Esophagus squamous epithelium (tissue), 4 donors: ENCODE results near the gene RTL10.

Experiments
- POLR2A ChIP-seq, 4 donors: fragments of 450-650 bp; IDR thresholded peaks; one replicate each; pipeline ENCODE4 v1.6.1; 2017; ENCODE audit warnings: antibody characterized with exemption in 4 of 4, mild to moderate bottlenecking in 4 of 4, moderate library complexity in 3 of 4
- TF ChIP-seq, protein P1 (sequence below), 6 experiments: fragments of 450-650 bp in 4 of 6; fragments of 200-600 bp in 2 of 6; sonication (generic) in 2 of 6; IDR thresholded peaks; one replicate each; pipeline ENCODE4 v1.5.1; 2016 to 2019; ENCODE audit warnings: antibody characterized with exemption in 6 of 6, mild to moderate bottlenecking in 4 of 6, moderate library complexity in 4 of 6

DNA sequence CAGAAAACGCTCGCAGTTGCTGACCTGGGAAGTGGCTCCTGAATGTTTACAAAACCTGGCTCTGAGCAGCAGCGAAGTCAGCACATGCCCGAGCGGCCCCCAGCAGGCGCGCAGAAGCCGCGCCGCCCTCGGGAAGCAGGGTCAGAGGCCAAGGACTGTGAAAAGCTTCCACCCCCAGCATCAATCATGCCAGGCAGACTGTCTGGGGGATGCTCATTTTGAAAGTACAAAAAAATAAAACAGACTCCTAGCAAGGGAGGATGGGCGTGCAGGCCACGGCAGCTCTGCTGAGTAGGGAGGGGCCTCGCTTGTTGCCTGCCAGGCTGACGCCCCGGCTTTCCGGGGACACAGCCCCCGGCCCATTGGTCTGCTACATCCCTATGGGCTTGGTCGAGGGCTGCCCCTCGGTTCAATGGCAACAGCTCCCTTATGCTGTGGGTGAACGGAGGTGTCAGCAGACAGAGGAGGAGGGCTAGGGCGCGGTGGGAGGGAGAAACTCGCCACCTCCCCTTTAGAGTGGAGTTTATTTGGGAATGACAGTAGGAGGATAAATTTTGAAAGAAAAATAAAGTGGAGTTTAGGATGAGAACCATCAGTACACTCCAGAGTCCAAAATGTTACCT lies 37.7 kb upstream of the RTL10 start:
- TF ChIP-seq POLR2A (IDR thresholded peaks at IDR 0.05) = no peak
- TF ChIP-seq, protein P1, sequence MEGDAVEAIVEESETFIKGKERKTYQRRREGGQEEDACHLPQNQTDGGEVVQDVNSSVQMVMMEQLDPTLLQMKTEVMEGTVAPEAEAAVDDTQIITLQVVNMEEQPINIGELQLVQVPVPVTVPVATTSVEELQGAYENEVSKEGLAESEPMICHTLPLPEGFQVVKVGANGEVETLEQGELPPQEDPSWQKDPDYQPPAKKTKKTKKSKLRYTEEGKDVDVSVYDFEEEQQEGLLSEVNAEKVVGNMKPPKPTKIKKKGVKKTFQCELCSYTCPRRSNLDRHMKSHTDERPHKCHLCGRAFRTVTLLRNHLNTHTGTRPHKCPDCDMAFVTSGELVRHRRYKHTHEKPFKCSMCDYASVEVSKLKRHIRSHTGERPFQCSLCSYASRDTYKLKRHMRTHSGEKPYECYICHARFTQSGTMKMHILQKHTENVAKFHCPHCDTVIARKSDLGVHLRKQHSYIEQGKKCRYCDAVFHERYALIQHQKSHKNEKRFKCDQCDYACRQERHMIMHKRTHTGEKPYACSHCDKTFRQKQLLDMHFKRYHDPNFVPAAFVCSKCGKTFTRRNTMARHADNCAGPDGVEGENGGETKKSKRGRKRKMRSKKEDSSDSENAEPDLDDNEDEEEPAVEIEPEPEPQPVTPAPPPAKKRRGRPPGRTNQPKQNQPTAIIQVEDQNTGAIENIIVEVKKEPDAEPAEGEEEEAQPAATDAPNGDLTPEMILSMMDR (IDR thresholded peaks at IDR 0.05) = no peak
